Stimulated activated CD4-positive, alpha-beta T cell treated with anti-CD3 and anti-CD28 coated beads, Interleukin-1b, Interleukin-23, amount 100 ng/mL, for 24 hours (primary cell): ENCODE results near the gene PNPLA5.
"Not testable (repeated sequence)": the region's sequence is repeated elsewhere in the genome, so short reads cannot be mapped to it uniquely, and the experiment has no call there.

Experiments used
- DNase-seq, 4 experiments: peaks; one replicate each; pipeline ENCODE4 v3.0.0-alpha.2; 2020; ENCODE audit warnings: low read depth in 4 of 4, low spot score in 1 of 4

Gene PNPLA5

GRCh38 chr22:43882122-43882767, 9.6 kb downstream of the PNPLA5 start:
- no peak for DNase-seq

DNA sequence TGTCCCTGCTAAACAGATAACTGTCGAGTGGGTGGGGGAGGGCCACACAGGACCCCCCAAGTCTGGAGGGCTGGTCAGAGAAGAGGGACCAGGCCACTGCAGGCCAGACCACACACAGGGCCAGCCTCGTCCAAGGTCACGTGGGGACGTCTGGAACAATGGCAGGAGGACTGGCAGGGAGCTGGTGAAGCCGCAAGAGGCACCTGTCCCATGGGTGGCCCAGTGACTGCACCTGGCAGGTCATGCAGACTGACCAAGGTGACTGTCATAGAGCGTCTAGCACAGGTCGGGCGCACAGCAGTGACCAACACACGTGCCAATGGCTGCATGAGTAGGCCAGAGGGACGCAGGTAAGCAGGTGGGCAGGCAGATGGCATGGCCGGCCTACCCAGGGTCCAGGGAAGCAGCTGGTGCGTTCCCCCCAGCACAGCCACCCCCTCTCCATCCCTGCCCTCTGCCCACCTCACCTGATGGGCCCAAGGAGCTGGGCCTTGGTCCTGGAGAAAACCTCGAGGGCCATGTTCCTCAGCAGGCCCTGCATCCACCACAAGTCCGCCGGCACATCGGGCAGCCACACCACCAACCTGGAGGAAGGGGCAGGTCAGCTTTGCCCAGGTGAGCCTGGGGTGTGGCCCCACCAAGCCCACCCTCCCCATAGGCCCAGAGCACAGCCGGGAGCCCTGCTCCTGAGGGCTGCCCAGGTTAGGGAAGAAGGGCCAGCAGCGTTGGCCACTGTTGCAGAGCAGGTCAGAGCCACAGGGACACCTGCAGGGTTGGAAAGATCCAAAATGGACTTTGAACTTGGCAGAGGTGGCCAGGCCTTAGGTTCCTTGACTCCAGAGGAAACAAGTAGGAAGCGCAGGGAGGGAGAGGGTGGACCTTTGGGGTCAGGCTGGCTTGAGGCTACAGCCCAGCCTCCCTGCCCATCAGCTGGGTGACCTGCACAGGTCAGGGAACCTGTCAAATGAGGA, 10.4 kb downstream of the PNPLA5 start:
- DNase-seq: no peak

DNA sequence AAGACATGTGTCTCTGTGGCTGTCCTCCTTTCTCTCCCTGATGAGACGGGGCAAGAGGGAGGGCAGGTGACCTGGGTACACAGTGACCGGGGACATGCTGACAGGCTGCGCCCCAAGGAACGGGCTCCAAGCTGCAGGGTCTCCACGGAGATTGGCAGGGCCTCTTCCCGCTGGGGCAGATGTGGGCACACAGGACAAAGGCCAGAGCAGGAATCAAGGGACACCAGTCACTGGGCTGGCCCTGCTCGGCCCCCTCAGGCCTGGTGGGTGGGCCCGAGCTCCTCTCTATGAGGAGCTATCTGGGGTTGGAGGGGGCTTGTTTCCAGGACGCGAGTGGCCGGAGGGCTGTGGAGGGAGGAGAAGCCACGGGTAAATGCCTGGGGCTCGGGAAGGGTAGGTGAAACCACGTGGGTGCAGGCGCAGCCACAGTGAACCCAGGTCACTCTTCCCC, 11.2 kb downstream of the PNPLA5 start:
- DNase-seq: no peak

DNA sequence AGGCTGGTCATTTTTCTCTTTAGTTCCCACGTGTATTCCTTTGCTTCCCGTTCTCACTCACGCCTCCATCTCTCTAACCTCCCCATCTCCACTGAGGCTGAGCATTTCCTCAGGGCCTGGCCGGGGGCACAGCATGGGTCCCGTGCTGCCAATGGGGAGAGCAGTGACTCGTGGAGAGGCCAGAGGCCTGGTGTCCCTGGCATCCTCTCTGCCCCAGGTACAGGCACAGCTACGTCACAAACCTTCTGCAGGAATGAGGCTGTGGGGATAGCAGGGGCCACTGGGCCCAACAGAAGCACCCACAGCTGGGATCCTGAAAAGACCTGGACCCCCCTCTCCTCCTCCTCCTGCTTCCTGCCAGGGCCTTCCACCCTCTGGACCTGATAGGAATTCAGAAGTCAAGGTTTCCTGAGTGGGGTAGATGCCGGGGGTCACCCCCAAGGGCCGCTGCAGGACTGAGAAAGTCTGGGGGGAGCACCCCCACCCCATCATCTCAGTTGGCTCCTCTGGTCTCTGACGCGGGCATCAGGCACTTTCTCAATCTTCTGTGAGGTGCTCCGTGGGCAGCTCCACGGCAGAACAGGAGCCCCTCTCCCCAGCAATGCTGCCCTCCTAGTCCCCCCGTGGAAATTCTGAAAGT, 11.8 kb downstream of the PNPLA5 start:
- DNase-seq: no peak

DNA sequence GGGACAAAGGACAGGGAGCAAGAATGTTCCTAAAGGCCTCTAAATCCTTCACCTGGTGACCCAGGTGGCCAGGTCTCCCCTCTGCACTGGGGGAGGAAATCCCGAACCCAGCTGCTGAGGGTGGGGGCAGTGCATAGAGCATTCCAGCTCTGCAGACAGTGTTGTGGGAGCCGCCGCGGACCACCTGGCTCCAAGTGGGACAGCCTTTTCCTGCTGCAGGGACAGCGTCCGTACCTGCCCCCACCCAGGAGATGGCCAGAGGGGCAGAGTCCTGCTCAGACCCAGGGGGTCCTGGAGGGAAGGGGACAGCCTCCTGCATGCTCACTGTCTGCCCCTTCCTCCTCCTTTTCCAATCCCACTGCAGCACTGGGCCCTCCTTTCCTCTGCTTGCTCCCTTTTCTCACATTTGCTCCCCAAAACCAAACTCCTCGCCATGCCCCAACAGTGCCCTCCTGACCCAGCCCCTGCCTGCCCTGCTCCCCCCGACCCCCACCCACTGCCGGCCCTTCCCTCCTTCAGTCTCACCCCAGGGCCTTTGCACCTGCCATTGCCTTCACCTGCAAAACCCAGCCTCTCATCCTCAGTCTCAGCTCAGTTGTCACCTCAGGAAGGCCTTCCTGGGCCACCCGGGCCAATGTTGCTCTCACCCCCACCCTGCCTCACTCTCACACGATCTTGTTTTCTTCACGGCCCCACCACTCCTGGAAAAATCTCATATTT, 12.8 kb downstream of the PNPLA5 start:
- no peak for DNase-seq

GRCh38 chr22:43878079-43878795, 13.6 kb downstream of the PNPLA5 start:
- no peak for DNase-seq

DNA sequence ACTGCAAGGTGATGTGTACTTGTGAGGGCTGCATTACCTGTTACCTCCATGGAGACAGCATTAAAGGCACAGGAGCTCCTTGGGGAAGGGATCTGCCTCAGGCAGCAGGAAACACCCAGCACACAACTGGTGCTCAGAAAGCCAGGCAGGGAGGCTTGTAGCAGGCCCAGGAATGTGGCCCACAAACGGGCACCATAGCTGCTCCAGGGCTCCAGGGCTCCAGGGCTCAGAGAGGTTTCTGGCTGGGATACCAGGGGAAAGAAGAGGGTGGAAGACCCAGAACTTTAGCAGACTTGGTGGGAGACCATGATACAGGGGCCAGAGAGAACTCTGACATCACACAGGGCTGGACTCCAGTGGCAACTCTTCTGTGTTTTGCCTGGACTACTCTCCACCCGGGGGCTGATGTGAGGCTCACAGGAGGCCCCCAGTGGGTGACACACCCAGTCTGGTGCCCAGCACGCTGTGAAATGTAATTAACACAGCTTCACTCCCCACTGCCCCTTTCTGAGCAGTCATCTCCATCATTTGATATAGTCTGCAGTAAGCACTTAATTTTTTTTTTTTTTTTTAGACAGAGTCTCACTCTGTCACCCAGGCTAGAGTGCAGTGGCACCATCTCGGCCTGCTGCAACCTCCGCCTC, 14.8 kb downstream of the PNPLA5 start:
- DNase-seq: no peak

- no peak for DNase-seq
Measured at GRCh38 chr22:43869799-43870198, 22.0 kb downstream of the PNPLA5 start.

DNA sequence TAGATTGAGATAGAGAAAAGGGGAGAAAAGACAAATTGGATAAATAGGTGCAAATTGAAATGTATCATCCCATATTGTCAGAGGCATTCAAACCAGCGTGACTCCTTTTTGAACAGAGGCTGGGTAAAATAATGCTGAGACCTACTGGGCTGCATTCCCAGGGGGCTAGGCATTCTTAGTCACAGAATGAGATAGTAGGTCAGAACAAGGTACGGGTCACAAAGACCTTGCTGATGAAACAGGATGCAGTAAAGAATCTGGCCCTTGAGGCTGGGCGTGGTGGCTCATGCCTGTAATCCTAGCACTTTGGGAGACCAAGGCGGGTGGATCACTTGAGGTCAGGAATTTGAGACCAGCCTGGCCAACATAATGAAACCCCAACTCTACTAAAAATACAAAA, 22.8 kb downstream of the PNPLA5 start:
- not testable (repeated sequence) for DNase-seq

DNA sequence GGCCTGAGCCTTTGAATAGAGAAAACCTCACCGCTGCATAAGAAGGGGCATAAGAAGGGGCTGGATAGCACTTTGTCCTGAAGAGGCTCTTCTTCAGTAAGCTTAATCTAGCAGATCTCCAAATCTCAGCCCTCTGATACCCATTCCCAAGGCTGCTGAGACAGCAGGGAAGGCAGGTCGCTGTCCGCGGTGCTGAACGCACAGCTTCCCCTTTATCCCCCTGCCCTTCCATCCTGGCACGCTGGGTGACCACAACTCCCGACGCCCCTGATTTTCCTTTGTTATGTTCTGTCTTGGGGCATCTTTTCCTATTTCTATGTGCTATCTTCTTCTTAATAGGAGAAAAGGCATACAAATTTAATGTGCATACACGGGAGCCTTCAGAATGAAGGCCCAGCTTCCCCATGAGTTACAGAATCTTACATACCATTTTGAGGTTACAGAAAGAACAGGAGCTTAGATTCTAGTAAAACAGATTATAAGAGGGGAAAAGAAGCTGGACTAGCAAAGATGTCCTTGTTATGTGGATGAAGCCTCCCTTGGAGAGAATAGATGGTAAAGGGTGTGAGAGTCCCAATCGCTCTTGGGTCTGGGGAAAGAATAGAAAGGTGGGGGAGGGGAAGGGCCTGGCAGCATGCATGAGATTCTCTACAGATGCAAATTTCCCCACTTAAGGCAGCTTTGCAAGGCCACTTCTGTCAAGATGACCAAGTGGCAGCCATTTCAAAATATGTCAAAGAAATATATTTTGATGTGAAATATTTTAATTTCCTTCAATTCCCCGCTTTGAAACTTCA, 23.8 kb downstream of the PNPLA5 start:
- DNase-seq: no peak

- no peak for DNase-seq
Measured at GRCh38 chr22:43862882-43863202, 29.0 kb downstream of the PNPLA5 start.

- no peak for DNase-seq
Measured at GRCh38 chr22:43862074-43862881, 29.5 kb downstream of the PNPLA5 start, which contains the start of gene SULT4A1. Gene SULT4A1 (minus strand): TSS chr22:43862513. CDS start chr22:43862382, 131 bp downstream.

- DNase-seq: no peak
Measured at GRCh38 chr22:43861529-43861928, 30.3 kb downstream of the PNPLA5 start.

GRCh38 chr22:43860831-43861230, 31.0 kb downstream of the PNPLA5 start:
- DNase-seq: no peak

- DNase-seq: no peak
Measured at GRCh38 chr22:43860126-43860525, 31.7 kb downstream of the PNPLA5 start.

GRCh38 chr22:43859621-43860020, 32.2 kb downstream of the PNPLA5 start:
- DNase-seq: no peak

- no peak for DNase-seq
Measured at GRCh38 chr22:43859176-43859575, 32.6 kb downstream of the PNPLA5 start.

- no peak for DNase-seq
Measured at GRCh38 chr22:43858156-43858895, 33.5 kb downstream of the PNPLA5 start.
